HepG2 (cell line): ENCODE results near the gene PPP2R5C. TPM values are rescaled to one million over a fixed set of nuclear protein-coding genes. Genes with fewer than 3 reads are reported as not detected.
A peak's percentile ranks its signal among the peaks of the same experiment; 100 is the strongest.

Experiments
- EED ChIP-seq: sonication (generic); formaldehyde crosslinking; IDR thresholded peaks from 2 replicates; pipeline ENCODE4 v1.5.0; 2020; ENCODE audit warnings: mild to moderate bottlenecking, missing genetic modification reagents
- ELK4 ChIP-seq: sonication (generic); formaldehyde crosslinking; IDR thresholded peaks from 2 replicates; pipeline ENCODE4 v1.9.0; 2021; ENCODE audit warnings: missing genetic modification reagents, borderline replicate concordance
- EP300 ChIP-seq, 3 experiments: sonication (generic) in 1 of 3; formaldehyde crosslinking in 1 of 3; IDR thresholded peaks; 2 replicates each; pipeline versions ENCODE4 v1.5.1 to v1.6.1; 2011 to 2020; ENCODE audit warnings: low read depth in 2 of 3, low read length in 2 of 3, borderline replicate concordance in 1 of 3, improper control_type of control experiment in 1 of 3, mild to moderate bottlenecking in 1 of 3, missing genetic modification reagents in 1 of 3, moderate library complexity in 1 of 3
- ESRRA ChIP-seq: sonication (generic); formaldehyde crosslinking; IDR thresholded peaks from 2 replicates; pipeline ENCODE4 v1.5.1; 2020; ENCODE audit warnings: mild to moderate bottlenecking, low read depth, missing genetic modification reagents
- GATAD1 ChIP-seq: IDR thresholded peaks from 2 replicates; pipeline ENCODE4 v1.6.1; 2016; ENCODE audit warnings: missing genetic modification reagents, missing compliant biosample characterization
- GMEB1 ChIP-seq: sonication (generic); formaldehyde crosslinking; IDR thresholded peaks from 2 replicates; pipeline ENCODE4 v1.5.1; 2020; ENCODE audit warnings: missing genetic modification reagents, mild to moderate bottlenecking, borderline replicate concordance
- HDAC6 ChIP-seq: fragments of 200-600 bp; sonication (generic); IDR thresholded peaks from 2 replicates; pipeline ENCODE4 v1.7.0; 2017; ENCODE audit warnings: mild to moderate bottlenecking, antibody characterized with exemption, low read length, low read depth
- HHEX ChIP-seq: IDR thresholded peaks from 2 replicates; pipeline ENCODE4 v1.6.1; 2016; ENCODE audit warnings: control low read depth
- KDM6A ChIP-seq: IDR thresholded peaks from 2 replicates; pipeline ENCODE4 v1.6.1; 2016; ENCODE audit warnings: low read depth
- KMT2B ChIP-seq: IDR thresholded peaks from 2 replicates; pipeline ENCODE4 v1.6.1; 2016; ENCODE audit warnings: missing genetic modification reagents, missing compliant biosample characterization
- MED13 ChIP-seq: sonication (generic); formaldehyde crosslinking; IDR thresholded peaks from 2 replicates; pipeline ENCODE4 v1.5.0; 2020; ENCODE audit warnings: missing genetic modification reagents
- MTERF4 ChIP-seq: sonication (generic); formaldehyde crosslinking; IDR thresholded peaks from 2 replicates; pipeline ENCODE4 v1.8.0; 2023; ENCODE audit warnings: mild to moderate bottlenecking, missing genetic modification reagents
- NFRKB ChIP-seq: fragments of 450-650 bp; IDR thresholded peaks from 2 replicates; pipeline ENCODE4 v1.6.1; 2017
- PCBP2 ChIP-seq: fragments of 200-400 bp; formaldehyde crosslinking; optimal IDR thresholded peaks from 2 replicates; pipeline ENCODE3; 2018; ENCODE audit warnings: low read length, low read depth; ENCODE audit not compliant: poor library complexity, severe bottlenecking
- POLR2AphosphoS5 ChIP-seq: IDR thresholded peaks from 2 replicates; pipeline ENCODE4 v1.6.1; 2012; ENCODE audit warnings: low read depth, low read length
- RXRA ChIP-seq: sonication (generic); formaldehyde crosslinking; IDR thresholded peaks from 2 replicates; pipeline ENCODE4 v1.5.1; 2020; ENCODE audit warnings: missing genetic modification reagents
- SATB2 ChIP-seq: sonication (generic); formaldehyde crosslinking; IDR thresholded peaks from 2 replicates; pipeline ENCODE4 v1.5.0; 2020; ENCODE audit warnings: missing genetic modification reagents
- SNRNP70 ChIP-seq: fragments of 200-400 bp; formaldehyde crosslinking; IDR thresholded peaks from 2 replicates; pipeline ENCODE4 v1.6.1; 2017; ENCODE audit warnings: mild to moderate bottlenecking, low read depth, low read length, moderate library complexity
- STAT5B ChIP-seq: sonication (generic); formaldehyde crosslinking; IDR thresholded peaks from 2 replicates; pipeline ENCODE4 v1.4.0; 2020; ENCODE audit warnings: missing genetic modification reagents
- TRIM22 ChIP-seq: fragments of 450-650 bp; IDR thresholded peaks from 2 replicates; pipeline ENCODE4 v1.6.1; 2017
- ZBTB8A ChIP-seq: sonication (generic); formaldehyde crosslinking; IDR thresholded peaks from 2 replicates; pipeline ENCODE4 v1.4.0; 2020; ENCODE audit warnings: mild to moderate bottlenecking, low read depth, missing genetic modification reagents, borderline replicate concordance
- ZNF160 ChIP-seq: sonication (generic); formaldehyde crosslinking; IDR thresholded peaks from 2 replicates; pipeline ENCODE4 v1.8.0; 2022; ENCODE audit warnings: mild to moderate bottlenecking, inconsistent platforms, missing genetic modification reagents
- ZNF274 ChIP-seq: sonication (generic); formaldehyde crosslinking; IDR thresholded peaks from 2 replicates; pipeline ENCODE4 v1.5.1; 2020; ENCODE audit warnings: mild to moderate bottlenecking, missing genetic modification reagents
- ZNF512B ChIP-seq: sonication (generic); formaldehyde crosslinking; IDR thresholded peaks from 2 replicates; pipeline ENCODE4 v1.5.1; 2020; ENCODE audit warnings: missing genetic modification reagents, mild to moderate bottlenecking, borderline replicate concordance
- ZNF782 ChIP-seq: sonication (generic); formaldehyde crosslinking; IDR thresholded peaks from 2 replicates; pipeline ENCODE4 v1.4.0; 2020; ENCODE audit warnings: missing genetic modification reagents, mild to moderate bottlenecking, borderline replicate concordance
- polyA plus RNA-seq, 8 experiments: library from polyadenylated mRNA; depleted of rRNA in 3 of 8; stranded (reverse) in 7 of 8; unstranded in 1 of 8; fragments of >200 nt; fragmentation: Illumina TruSeq in 4 of 8; extraction: Trizol in 4 of 8; gene quantifications; 2 replicates each; pipeline versions ENCODE4 v1.2.1 to v1.2.3, GENCODE V29; 2011 to 2016; ENCODE audit warnings: low read depth in 4 of 8, missing spikeins in 1 of 8, mixed read lengths in 1 of 8; ENCODE audit not compliant: insufficient read depth in 1 of 8
- total RNA-seq, 5 experiments: library from RNA; depleted of rRNA; stranded (reverse); fragments of >200 nt; fragmentation: Illumina TruSeq; extraction: Trizol; gene quantifications; 2 replicates each; pipeline ENCODE4 v1.2.3, GENCODE V29; 2016; ENCODE audit warnings: low read depth in 1 of 5

PPP2R5C gene
- total and polyA plus RNA-seq, 2 of the 13 experiments (the other 11 are each of a cell fraction or from before 2014, with no cell fraction given): 74.3 to 78.5 TPM

- TF ChIP-seq SNRNP70: no peak
- peak; percentile 16; the same call in 1 of the 2 replicates for TF ChIP-seq GATAD1 (CRISPR knock-in tag)
- peak; percentile 42; the same call in 1 of the 2 replicates for TF ChIP-seq KMT2B (CRISPR knock-in tag)
- no peak for TF ChIP-seq ZBTB8A (CRISPR knock-in tag)
- no peak for TF ChIP-seq GMEB1 (CRISPR knock-in tag)
- TF ChIP-seq ELK4: no peak
- TF ChIP-seq EP300 (IDR thresholded peaks at IDR 0.05; ENCODE audit: low read depth in 2 of 2, low read length in 2 of 2): no peak
- no peak for TF ChIP-seq EP300 (CRISPR knock-in tag; IDR thresholded peaks at IDR 0.05; ENCODE audit: borderline replicate concordance)
- 0 out of 2 replicates have a peak, but pooled peaks have one; percentile 47 for TF ChIP-seq ZNF160 (CRISPR knock-in tag)
- no peak for TF ChIP-seq PCBP2
- no peak for TF ChIP-seq RXRA (CRISPR knock-in tag)
- TF ChIP-seq ZNF782 (CRISPR knock-in tag): no peak
- TF ChIP-seq MED13: no peak
- no peak for TF ChIP-seq KDM6A (CRISPR knock-in tag)
- TF ChIP-seq STAT5B (CRISPR knock-in tag): no peak
- TF ChIP-seq MTERF4 (CRISPR knock-in tag): no peak
- TF ChIP-seq EED (CRISPR knock-in tag): no peak
- no peak for TF ChIP-seq ESRRA (CRISPR knock-in tag)
- TF ChIP-seq TRIM22: no peak
- no peak for TF ChIP-seq POLR2AphosphoS5
- TF ChIP-seq HHEX (CRISPR knock-in tag): no peak
- TF ChIP-seq HDAC6: no peak
- TF ChIP-seq ZNF512B: no peak
- TF ChIP-seq ZNF274 (CRISPR knock-in tag): no peak
- no peak for TF ChIP-seq NFRKB
- TF ChIP-seq SATB2: no peak
Measured at GRCh38 chr14:101965181-101965544, 203.7 kb downstream of the PPP2R5C start (continued).
